GM21825 (cell line): ENCODE data around the gene ESPN.

Source experiments
- ATAC-seq: cut with Tn5 transposase; IDR thresholded peaks from one replicate; pipeline ENCODE4 v1.9.1; 2021; ENCODE audit warnings: mild to moderate bottlenecking, moderate library complexity; ENCODE audit not compliant: unreplicated experiment

Gene ESPN

GRCh38 chr1:6495540-6496364, 71.2 kb downstream of the ESPN start:
- ATAC-seq = no peak

GRCh38 chr1:6496365-6496721, 71.8 kb downstream of the ESPN start:
- no peak for ATAC-seq

GRCh38 chr1:6496890-6497214, 72.3 kb downstream of the ESPN start:
- ATAC-seq = no peak

GRCh38 chr1:6497215-6497866, 72.8 kb downstream of the ESPN start:
- ATAC-seq = no peak

- no peak for ATAC-seq
Measured at GRCh38 chr1:6497867-6498575, 73.4 kb downstream of the ESPN start.

- no peak for ATAC-seq
Measured at GRCh38 chr1:6498576-6499111, 74.1 kb downstream of the ESPN start.

GRCh38 chr1:6499296-6499695, 74.7 kb downstream of the ESPN start:
- no peak for ATAC-seq

GRCh38 chr1:6500544-6501278, 76.1 kb downstream of the ESPN start:
- no peak for ATAC-seq

GRCh38 chr1:6501279-6501813, 76.8 kb downstream of the ESPN start:
- no peak for ATAC-seq

- no peak for ATAC-seq
Measured at GRCh38 chr1:6502000-6502891, 77.7 kb downstream of the ESPN start.

GRCh38 chr1:6503884-6504602, 79.5 kb downstream of the ESPN start:
- ATAC-seq = no peak

GRCh38 chr1:6504887-6505286, 80.3 kb downstream of the ESPN start:
- ATAC-seq = no peak

- no peak for ATAC-seq
Measured at GRCh38 chr1:6505367-6506209, 81.0 kb downstream of the ESPN start.

GRCh38 chr1:6506210-6507036, 81.8 kb downstream of the ESPN start:
- no peak for ATAC-seq

GRCh38 chr1:6507037-6507428, 82.5 kb downstream of the ESPN start:
- no peak for ATAC-seq

- ATAC-seq = no peak
Measured at GRCh38 chr1:6507461-6507911, 82.9 kb downstream of the ESPN start.

GRCh38 chr1:6508154-6508815, 83.7 kb downstream of the ESPN start:
- ATAC-seq = no peak
